Endothelial cell of umbilical vein (primary cell): ENCODE results near the gene KCTD17. TPM values are rescaled to one million over a fixed set of nuclear protein-coding genes. Genes with fewer than 3 reads are reported as not detected.

Source experiments
- BruUV-seq: library from RNA; stranded (reverse); fragments of 400-500 nt; replicated peaks from 2 replicates; lab custom pipeline; 2021; lab: Mats Ljungman, UMichigan
- CTCF ChIA-PET: fragments of 300-600, 350-600 bp; sonication (Branson Sonifier 250); formaldehyde crosslinking; loops from one replicate; lab custom pipeline; 2021; ENCODE audit warnings: antibody characterized with exemption, inconsistent platforms; lab: Charles Lee
- POLR2A ChIA-PET: fragments of 300-600, 350-600 bp; sonication (Branson Sonifier 250); formaldehyde crosslinking; loops from one replicate; lab custom pipeline; 2021; ENCODE audit warnings: antibody characterized with exemption, inconsistent platforms; lab: Charles Lee
- DNase-seq: peaks from one replicate; pipeline ENCODE4 v3.0.0-alpha.2; 2011; ENCODE audit warnings: low read depth, low spot score
- FAIRE-seq: peaks from 2 replicates; lab custom pipeline; 2011; peaks lifted over from hg19 to GRCh38; lab: Jason Lieb, UNC
- H2AFZ ChIP-seq: 2 replicates; pipeline ENCODE4 v1.6.0; 2012; ENCODE audit warnings: low read depth, low read length, control low read depth, inconsistent platforms
- H3K27ac ChIP-seq: 2 replicates; pipeline ENCODE4 v1.5.1; 2011; ENCODE audit warnings: low read depth, mild to moderate bottlenecking, control low read depth, low read length, moderate library complexity; ENCODE audit not compliant: insufficient read depth
- H3K27me3 ChIP-seq, 2 experiments: 2 replicates each; pipeline versions ENCODE4 v1.6.0 to v1.6.1; 2011; ENCODE audit warnings: low read length in 2 of 2, mixed read lengths in 1 of 2; ENCODE audit not compliant: control insufficient read depth in 2 of 2, insufficient read depth in 2 of 2
- H3K36me3 ChIP-seq, 2 experiments: 2 replicates in 1 of 2; 3 replicates in 1 of 2; pipeline ENCODE4 v1.5.1; 2011; ENCODE audit warnings: low read length in 2 of 2, mild to moderate bottlenecking in 1 of 2, moderate library complexity in 1 of 2; ENCODE audit not compliant: control insufficient read depth in 2 of 2, insufficient read depth in 2 of 2; ENCODE audit errors: extremely low read depth in 1 of 2
- H3K4me1 ChIP-seq: 3 replicates; pipeline ENCODE4 v1.5.1; 2011; ENCODE audit warnings: mild to moderate bottlenecking, low read length; ENCODE audit not compliant: control insufficient read depth, insufficient read depth; ENCODE audit errors: extremely low read depth
- H3K4me2 ChIP-seq: 2 replicates; pipeline ENCODE4 v1.6.1; 2011; ENCODE audit warnings: low read length, control low read depth, mixed read lengths; ENCODE audit not compliant: insufficient read depth
- H3K4me3 ChIP-seq, 3 experiments: fragments of 200-600 bp in 1 of 3; sonication (generic), shearing (Covaris generic) in 1 of 3; replicated peaks in 1 of 3; 2 replicates each; pipeline ENCODE4 v1.5.1; 2011 to 2016; ENCODE audit warnings: control low read depth in 3 of 3, low read length in 3 of 3, mild to moderate bottlenecking in 2 of 3, inconsistent platforms in 1 of 3, low read depth in 1 of 3, moderate library complexity in 1 of 3; ENCODE audit not compliant: insufficient read depth in 1 of 3
- H3K79me2 ChIP-seq: 2 replicates; pipeline ENCODE4 v1.6.0; 2012; ENCODE audit warnings: low read length, inconsistent platforms; ENCODE audit not compliant: control insufficient read depth, insufficient read depth
- H3K9ac ChIP-seq: replicated peaks from 2 replicates; pipeline ENCODE3; 2011; ENCODE audit warnings: low read length, control low read depth; ENCODE audit not compliant: insufficient read depth; ENCODE audit errors: extremely low read depth
- H3K9me1 ChIP-seq: replicated peaks from 3 replicates; pipeline ENCODE4 v1.6.0; 2011; ENCODE audit warnings: mild to moderate bottlenecking, low read length; ENCODE audit not compliant: control insufficient read depth, insufficient read depth; ENCODE audit errors: extremely low read depth
- H3K9me3 ChIP-seq: replicated peaks from 2 replicates; pipeline ENCODE4 v1.5.1; 2012; ENCODE audit warnings: low read length, inconsistent platforms; ENCODE audit not compliant: control insufficient read depth, insufficient read depth
- H4K20me1 ChIP-seq: replicated peaks from 2 replicates; pipeline ENCODE3; 2011; ENCODE audit warnings: mild to moderate bottlenecking, low read length; ENCODE audit not compliant: control insufficient read depth, insufficient read depth; ENCODE audit errors: extremely low read depth
- CTCF ChIP-seq, 2 donors: IDR thresholded peaks; 1 replicate in 1 of 2; 2 replicates in 1 of 2; pipeline ENCODE4 v1.5.1; 2011; ENCODE audit warnings: low read length in 2 of 2, mild to moderate bottlenecking in 2 of 2, moderate library complexity in 2 of 2, control low read depth in 1 of 2, inconsistent platforms in 1 of 2, low read depth in 1 of 2; ENCODE audit not compliant: insufficient read depth in 1 of 2; ENCODE audit errors: extremely low read depth in 1 of 2
- EZH2 ChIP-seq: IDR thresholded peaks from 2 replicates; pipeline ENCODE4 v1.6.1; 2012; ENCODE audit warnings: borderline replicate concordance, low read depth, mild to moderate bottlenecking, moderate library complexity, low read length, inconsistent platforms; ENCODE audit not compliant: severe bottlenecking
- FOS ChIP-seq: IDR thresholded peaks from 2 replicates; pipeline ENCODE4 v1.6.1; 2011; ENCODE audit warnings: mild to moderate bottlenecking, low read length, moderate library complexity, borderline replicate concordance; ENCODE audit not compliant: insufficient read depth
- GATA2 ChIP-seq: IDR thresholded peaks from 2 replicates; pipeline ENCODE4 v1.7.0; 2011; ENCODE audit warnings: low read depth, mild to moderate bottlenecking, moderate library complexity, mixed read lengths, low read length; ENCODE audit not compliant: insufficient read length, insufficient read depth
- MAX ChIP-seq: IDR thresholded peaks from 2 replicates; pipeline ENCODE4 v1.6.1; 2011; ENCODE audit not compliant: insufficient read depth, insufficient read length
- MYC ChIP-seq: IDR thresholded peaks from one replicate; pipeline ENCODE4 v1.6.1; 2011; ENCODE audit warnings: mild to moderate bottlenecking, low read depth, low read length
- POLR2A ChIP-seq: IDR thresholded peaks from 2 replicates; pipeline ENCODE4 v1.6.1; 2012; ENCODE audit warnings: low read depth, mild to moderate bottlenecking, control low read depth, low read length
- POLR2AphosphoS5 ChIP-seq: IDR thresholded peaks from 2 replicates; pipeline ENCODE4 v1.6.1; 2012; ENCODE audit warnings: low read depth, mild to moderate bottlenecking, control low read depth, low read length, moderate library complexity; ENCODE audit not compliant: insufficient read depth
- dilution Hi-C: fragments of 300-500 bp; cut with MboI; formaldehyde crosslinking; loops from one replicate; pipeline ENCODE4 v1.15.0; 2019; ENCODE audit warnings: low sequenced_read_pairs; ENCODE audit not compliant: extremely low pct_ligation_motif_present
- intact Hi-C: fragments of 100-400 bp; cut with micrococcal nuclease; formaldehyde crosslinking; loops from one replicate; pipeline ENCODE4 v1.10.0; 2022
- polyA plus RNA-seq, 4 experiments: library from polyadenylated mRNA; depleted of rRNA in 3 of 4; stranded (reverse) in 3 of 4; unstranded in 1 of 4; fragments of >200 nt; gene quantifications; 2 replicates each; pipeline versions ENCODE4 v1.2.1 to v1.2.3, GENCODE V29; 2011 to 2012; ENCODE audit warnings: missing spikeins in 1 of 4
- total RNA-seq: library from RNA; stranded (reverse); gene quantifications from 2 replicates; pipeline ENCODE4 v1.2.3, GENCODE V29; 2021

Gene KCTD17
- total and polyA plus RNA-seq, 2 donors (not counting 3 experiments of a cell fraction or from before 2014, with no cell fraction given): 59.2 to 73.0 TPM

DNA sequence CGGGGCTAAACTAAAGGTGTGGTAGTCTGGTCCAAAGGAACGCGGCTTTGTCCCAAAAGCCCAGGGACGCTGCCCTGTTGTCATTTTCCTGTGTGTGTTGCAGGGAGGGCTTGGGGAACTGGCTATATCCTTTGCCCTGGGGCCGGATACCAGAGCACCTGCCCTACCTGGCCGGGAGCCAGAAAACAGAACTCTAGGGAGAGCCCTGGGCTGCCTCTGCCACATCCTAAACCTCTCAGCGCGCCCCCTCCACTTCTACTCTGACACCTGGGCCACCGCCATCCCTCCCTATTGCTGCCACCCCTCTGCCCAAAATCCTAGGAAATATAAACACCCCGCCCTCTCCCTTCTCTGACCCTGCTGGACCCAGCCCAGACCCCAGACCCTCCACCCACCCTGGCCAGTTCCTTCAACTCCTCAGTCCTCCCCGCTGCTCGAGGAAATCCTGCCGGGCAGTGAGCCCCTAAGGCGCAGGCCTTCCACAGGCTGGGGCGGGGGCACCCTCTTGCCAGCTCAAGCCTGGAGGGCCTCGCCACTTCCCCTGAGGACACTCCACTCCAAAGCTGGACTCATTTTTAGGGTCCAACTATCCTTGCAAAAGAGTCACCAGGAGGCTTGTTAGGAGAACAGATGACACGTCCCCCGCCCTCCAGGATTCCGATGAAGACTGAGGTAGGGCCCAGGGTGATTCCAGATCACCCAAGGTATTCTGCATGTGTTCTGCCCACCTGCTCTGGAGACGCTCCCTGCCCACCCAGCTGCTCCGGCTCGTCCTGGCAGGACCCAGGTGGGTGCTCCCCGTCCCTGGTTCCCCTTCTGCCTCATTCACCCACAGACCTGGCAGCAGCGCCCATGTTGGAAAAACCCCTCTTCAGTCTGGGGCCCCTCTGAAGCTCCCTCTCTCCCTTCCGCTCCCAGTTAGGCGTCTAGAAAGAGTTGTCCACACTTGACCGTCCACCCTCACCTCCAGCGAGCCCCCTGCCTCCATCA is 12.2 kb downstream of the KCTD17 start:
- Histone ChIP-seq H3K36me3 (peaks cover 3 to 15% of the 10 kb centered on the region in 2 experiments), H3K4me2 (no peak overlapping the region), H2AFZ (no peak overlapping the region), H3K9me1 (no peaks in the 10 kb centered on the region), H3K9ac (no peak overlapping the region), H3K4me3 (no peak overlapping the region), H3K9me3 (no peaks in the 10 kb centered on the region), H3K27ac (no peak overlapping the region), H4K20me1 (no peaks in the 10 kb centered on the region), H3K79me2 (no peaks in the 10 kb centered on the region), H3K27me3 (peaks cover 4 to 6% of the 10 kb centered on the region in 2 experiments), H3K4me1 (no peaks in the 10 kb centered on the region)
- POLR2A ChIA-PET: no interaction called here
- DNase-seq (no peak), FAIRE-seq (no peak)
- CTCF ChIA-PET: interaction anchor here (2.0 kb wide), 1 partner anchor 20 kb away, joined by 4 read pairs; no protein-coding TSS in a partner anchor
- intact Hi-C loops (no loop called here), dilution Hi-C loops (no loop called here)
- no TSS peak for BruUV-seq
- TF ChIP-seq MYC: no peak
- no peak for TF ChIP-seq POLR2A
- no peak for TF ChIP-seq EZH2
- no peak for TF ChIP-seq GATA2
- no peak for TF ChIP-seq CTCF (IDR thresholded peaks at IDR 0.05; ENCODE audit: extremely low read depth in 1 of 2, insufficient read depth in 1 of 2, low read depth in 1 of 2, low read length in 2 of 2)
- no peak for TF ChIP-seq FOS
- TF ChIP-seq POLR2AphosphoS5: no peak
- no peak for TF ChIP-seq MAX
